Osteoblast (primary cell): ENCODE data around the gene GOPC. TPM values are rescaled to one million over a fixed set of nuclear protein-coding genes. Genes with fewer than 3 reads are reported as not detected.

ENCODE experiments used
- DNase-seq: peaks from one replicate; pipeline ENCODE4 v3.0.0; 2011; ENCODE audit warnings: low spot score, mixed read lengths; ENCODE audit not compliant: insufficient read length; ENCODE audit errors: missing footprints
- H2AFZ ChIP-seq: 2 replicates; pipeline ENCODE4 v1.6.0; 2011; ENCODE audit warnings: mild to moderate bottlenecking, low read length
- H3K27ac ChIP-seq: 2 replicates; pipeline ENCODE4 v1.5.1; 2011; ENCODE audit warnings: mild to moderate bottlenecking, low read depth, low read length, moderate library complexity
- H3K27me3 ChIP-seq: 2 replicates; pipeline ENCODE4 v1.6.0; 2012; ENCODE audit warnings: mild to moderate bottlenecking, control low read depth, inconsistent platforms, low read length, moderate library complexity; ENCODE audit not compliant: insufficient read depth
- H3K36me3 ChIP-seq: 2 replicates; pipeline ENCODE4 v1.5.1; 2011; ENCODE audit warnings: mild to moderate bottlenecking, low read length, control low read depth, moderate library complexity; ENCODE audit not compliant: insufficient read depth
- H3K4me1 ChIP-seq: 2 replicates; pipeline ENCODE4 v1.5.1; 2011; ENCODE audit warnings: mild to moderate bottlenecking, low read length, control low read depth, moderate library complexity; ENCODE audit not compliant: insufficient read depth
- H3K4me2 ChIP-seq: 2 replicates; pipeline ENCODE4 v1.6.0; 2011; ENCODE audit warnings: mild to moderate bottlenecking, low read length; ENCODE audit not compliant: insufficient read depth
- H3K4me3 ChIP-seq: fragments of 200-600 bp; sonication (generic); 3 replicates; pipeline ENCODE4 v1.5.1; 2012; ENCODE audit warnings: mild to moderate bottlenecking, low read length, inconsistent platforms; ENCODE audit not compliant: insufficient read depth
- H3K79me2 ChIP-seq: 2 replicates; pipeline ENCODE4 v1.6.0; 2012; ENCODE audit warnings: mild to moderate bottlenecking, low read length, control low read depth, inconsistent platforms; ENCODE audit not compliant: insufficient read depth
- H3K9me3 ChIP-seq: 2 replicates; pipeline ENCODE4 v1.5.1; 2011; ENCODE audit warnings: low read depth, low read length, control low read depth
- H4K20me1 ChIP-seq: 2 replicates; pipeline ENCODE4 v1.6.0; 2012; ENCODE audit warnings: mild to moderate bottlenecking, low read length, control low read depth; ENCODE audit not compliant: insufficient read depth
- CTCF ChIP-seq: IDR thresholded peaks from 2 replicates; pipeline ENCODE4 v1.5.1; 2011; ENCODE audit warnings: mild to moderate bottlenecking, low read depth, low read length, moderate library complexity; ENCODE audit errors: extremely low read depth
- total RNA-seq: library from RNA; depleted of rRNA; stranded (reverse); fragments of >200 nt; gene quantifications from 2 replicates; pipeline ENCODE4 v1.2.3, GENCODE V29; 2012

GOPC gene
- total RNA-seq, 1 donor: 49.6 TPM

GRCh38 chr6:117602899-117603588 lies 733 bp upstream of the GOPC start:
- Histone ChIP-seq H3K4me1 (peaks cover 12% of the 10 kb centered on the region), H2AFZ (peak overlapping the region; percentile 94), H3K36me3 (peaks cover 9% of the 10 kb centered on the region), H3K4me3 (peak overlapping the region; percentile 96), H3K27ac (peak overlapping the region; percentile 79), H3K9me3 (no peaks in the 10 kb centered on the region), H3K4me2 (peak overlapping the region; percentile 84), H3K27me3 (no peaks in the 10 kb centered on the region), H3K79me2 (peaks cover 42% of the 10 kb centered on the region), H4K20me1 (peaks cover 34% of the 10 kb centered on the region)
- DNase-seq: no peak
- no peak for TF ChIP-seq CTCF

- H3K27me3 ChIP-seq: no peaks in the 10 kb centered on the region
- H3K9me3 ChIP-seq: no peaks in the 10 kb centered on the region
- peaks cover 43% of the 10 kb centered on the region for H4K20me1 ChIP-seq
- peak overlapping the region; percentile 96 for H3K4me3 ChIP-seq
- peaks cover 12% of the 10 kb centered on the region for H3K4me1 ChIP-seq
- H3K4me2 ChIP-seq: peak overlapping the region; percentile 84
- peak overlapping the region; percentile 79 for H3K27ac ChIP-seq
- H2AFZ ChIP-seq: peak overlapping the region; percentile 94
- no peak for DNase-seq
- H3K79me2 ChIP-seq: peaks cover 54% of the 10 kb centered on the region
- no peak for TF ChIP-seq CTCF
- peaks cover 21% of the 10 kb centered on the region for H3K36me3 ChIP-seq
Observed at GRCh38 chr6:117601811-117602150, 530 bp downstream of the GOPC start.

GRCh38 chr6:117600008-117600743 lies 2.1 kb downstream of the GOPC start:
- DNase-seq: no peak
- peaks cover 47% of the 10 kb centered on the region for H4K20me1 ChIP-seq
- peaks cover 71% of the 10 kb centered on the region for H3K79me2 ChIP-seq
- H3K27me3 ChIP-seq: no peaks in the 10 kb centered on the region
- no peak overlapping the region for H2AFZ ChIP-seq
- H3K36me3 ChIP-seq: peaks cover 22% of the 10 kb centered on the region
- H3K9me3 ChIP-seq: no peaks in the 10 kb centered on the region
- no peak overlapping the region for H3K27ac ChIP-seq
- peak overlapping the region; percentile 84 for H3K4me2 ChIP-seq
- peak overlapping the region; percentile 96 for H3K4me3 ChIP-seq
- peaks cover 12% of the 10 kb centered on the region for H3K4me1 ChIP-seq
- no peak for TF ChIP-seq CTCF

DNA sequence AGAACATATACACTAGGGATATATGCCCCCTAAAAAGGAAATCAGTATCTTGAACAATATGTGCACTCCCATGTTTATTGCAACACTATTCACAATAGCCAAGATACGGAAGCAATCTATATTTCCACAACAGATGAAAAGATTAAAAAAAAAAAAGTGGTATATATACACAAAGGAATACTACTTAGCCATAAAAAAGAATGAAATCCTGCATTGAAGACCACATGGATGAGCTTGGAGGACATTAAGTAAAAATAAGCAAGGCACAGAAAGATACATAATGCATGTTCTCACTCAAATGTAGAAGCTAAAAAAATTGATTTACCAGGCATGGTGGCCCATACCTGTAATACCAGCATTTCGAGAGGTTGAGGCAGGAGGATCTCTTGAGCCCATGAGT lies 4.6 kb downstream of the GOPC start:
- no peak overlapping the region for H2AFZ ChIP-seq
- peaks cover 31% of the 10 kb centered on the region for H3K36me3 ChIP-seq
- H4K20me1 ChIP-seq: peaks cover 70% of the 10 kb centered on the region
- DNase-seq: no peak
- no peak overlapping the region for H3K4me3 ChIP-seq
- H3K9me3 ChIP-seq: no peaks in the 10 kb centered on the region
- H3K79me2 ChIP-seq: peaks cover 95% of the 10 kb centered on the region
- H3K27me3 ChIP-seq: no peaks in the 10 kb centered on the region
- peaks cover 7% of the 10 kb centered on the region for H3K4me1 ChIP-seq
- H3K27ac ChIP-seq: no peak overlapping the region
- no peak overlapping the region for H3K4me2 ChIP-seq
- no peak for TF ChIP-seq CTCF
